Astrocyte of the hippocampus (primary cell): ENCODE measurements around the gene HABP4.
"Not testable (repeated sequence)": the region's sequence is repeated elsewhere in the genome, so short reads cannot be mapped to it uniquely, and the experiment has no call there.

Source experiments
- DNase-seq: peaks from one replicate; pipeline ENCODE4 v3.0.0; 2011; ENCODE audit warnings: low read depth, low spot score

Gene HABP4

DNA sequence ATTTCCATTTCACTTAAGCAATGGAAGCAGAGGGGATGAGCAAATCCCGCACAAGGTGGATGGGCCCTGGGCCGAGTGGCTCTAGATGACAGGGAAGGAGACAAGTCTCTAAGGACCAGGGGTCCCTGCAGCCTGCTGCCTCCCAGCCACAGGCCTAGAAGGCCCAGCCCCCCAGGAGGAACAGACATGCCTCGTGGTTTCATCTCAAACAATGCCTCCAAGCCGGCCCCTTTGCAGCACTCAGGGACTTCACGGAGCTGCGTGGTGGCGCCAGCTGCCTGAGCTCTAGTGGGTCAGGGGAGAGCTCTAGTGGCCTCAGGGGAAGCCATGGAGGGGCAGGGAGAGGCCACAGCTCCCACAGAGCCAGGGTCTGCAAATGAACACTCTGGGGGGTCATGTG lies 48.8 kb downstream of the HABP4 start:
- DNase-seq = no peak

DNA sequence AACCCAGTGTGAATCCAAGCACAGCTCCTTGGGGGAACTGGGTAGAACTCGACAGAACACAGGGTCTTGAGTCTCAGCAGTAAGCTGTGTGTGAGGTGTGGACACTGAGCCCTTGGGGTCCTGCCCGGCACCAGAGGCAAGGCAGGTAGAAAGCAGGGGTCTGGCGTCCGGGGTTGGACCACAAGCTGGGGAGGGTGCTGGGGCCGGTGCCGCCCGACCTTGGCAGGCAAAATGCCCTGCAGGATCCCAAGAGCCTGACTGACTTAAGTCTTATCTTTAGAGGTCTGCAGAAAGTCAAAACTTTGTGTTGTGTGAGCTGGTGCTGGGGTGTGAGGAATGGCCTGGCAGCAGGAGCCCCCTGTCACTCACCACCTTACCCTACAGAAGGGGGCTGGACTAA lies 49.3 kb downstream of the HABP4 start:
- DNase-seq = no peak

DNA sequence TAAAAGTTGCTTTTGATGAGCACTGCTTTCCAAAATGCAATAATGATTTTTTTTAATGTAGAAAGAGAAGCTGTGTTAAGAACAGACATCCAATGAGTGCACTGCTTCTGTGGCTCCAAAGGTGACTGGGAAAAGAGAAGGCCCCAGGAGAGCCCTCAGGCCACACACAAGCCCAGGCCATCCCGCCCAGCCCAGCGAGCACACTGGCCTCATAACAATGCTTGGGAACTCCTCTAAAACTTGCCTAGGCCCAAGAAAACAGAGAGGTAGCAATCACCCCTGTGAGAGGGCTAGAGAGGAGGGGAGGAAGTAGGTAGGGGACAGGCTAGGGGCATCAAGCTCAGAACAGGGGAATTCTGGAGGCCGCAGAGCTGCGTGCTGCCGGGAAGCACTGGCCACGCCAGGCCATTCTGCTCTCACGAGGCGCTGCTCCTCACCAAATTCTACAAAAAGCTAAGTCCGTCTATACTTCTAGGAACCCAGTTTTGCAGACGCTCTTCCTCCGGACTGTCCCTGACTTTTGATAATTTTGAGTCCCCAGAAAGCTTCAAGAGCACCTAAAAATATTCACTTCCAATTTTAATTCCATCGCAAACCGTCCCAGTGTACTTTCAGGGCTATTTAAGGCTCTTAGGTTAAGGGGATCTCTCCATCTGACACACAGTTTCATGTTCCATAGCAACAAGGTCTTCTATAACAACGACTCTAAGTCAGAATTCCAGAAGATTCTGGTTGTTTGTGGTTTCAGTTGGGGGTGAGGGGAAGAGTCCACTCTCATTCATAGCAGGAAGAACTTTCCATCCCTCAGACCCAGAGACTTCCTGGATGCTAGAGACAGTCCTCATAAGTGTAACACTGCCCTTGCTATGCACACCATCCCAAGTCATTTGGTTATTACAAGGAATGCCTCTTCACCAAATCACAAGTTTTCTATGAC lies 51.0 kb downstream of the HABP4 start:
- no peak for DNase-seq

DNA sequence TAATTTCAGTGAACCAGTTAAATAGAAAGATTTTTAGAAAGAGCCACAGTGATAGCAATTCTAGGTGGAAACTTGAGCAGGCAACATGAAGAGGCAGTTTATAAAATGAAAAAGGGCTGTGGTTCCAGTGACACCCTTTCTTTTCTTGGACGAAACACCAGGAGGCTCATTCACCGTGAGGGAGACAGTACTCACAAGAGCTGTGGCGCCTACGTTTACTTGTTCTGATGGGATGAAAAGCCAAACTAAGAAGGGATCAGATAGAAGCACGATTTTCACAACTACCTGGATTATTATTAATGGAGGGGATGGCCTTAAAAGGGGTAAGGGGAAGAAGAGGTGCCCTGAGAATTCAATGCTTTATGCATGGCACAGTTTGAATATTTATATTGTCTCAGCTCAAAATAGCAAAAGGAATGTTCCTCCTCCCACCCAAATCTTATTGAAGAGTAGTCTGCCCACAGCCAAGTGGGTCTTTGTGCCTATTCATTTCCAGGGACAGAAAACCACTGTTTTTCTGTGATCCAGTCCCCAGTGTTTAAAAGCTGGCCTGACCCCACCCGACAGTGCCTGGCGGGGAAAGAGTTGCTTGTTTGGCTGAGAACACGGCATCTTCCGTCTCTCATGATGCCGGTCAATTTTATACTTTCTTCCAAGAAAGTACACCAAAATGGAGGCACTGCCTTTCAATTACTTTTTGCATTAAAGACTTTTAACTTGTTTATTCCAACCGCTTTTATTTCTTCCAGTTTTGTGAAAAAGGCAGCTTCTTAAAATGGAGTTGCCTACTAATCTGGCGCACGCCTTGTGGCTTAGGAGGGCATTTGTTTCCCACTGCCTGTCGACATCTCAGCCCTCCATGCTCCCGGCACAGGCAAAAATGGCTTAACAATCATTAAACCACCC lies 51.9 kb downstream of the HABP4 start:
- DNase-seq = no peak

DNA sequence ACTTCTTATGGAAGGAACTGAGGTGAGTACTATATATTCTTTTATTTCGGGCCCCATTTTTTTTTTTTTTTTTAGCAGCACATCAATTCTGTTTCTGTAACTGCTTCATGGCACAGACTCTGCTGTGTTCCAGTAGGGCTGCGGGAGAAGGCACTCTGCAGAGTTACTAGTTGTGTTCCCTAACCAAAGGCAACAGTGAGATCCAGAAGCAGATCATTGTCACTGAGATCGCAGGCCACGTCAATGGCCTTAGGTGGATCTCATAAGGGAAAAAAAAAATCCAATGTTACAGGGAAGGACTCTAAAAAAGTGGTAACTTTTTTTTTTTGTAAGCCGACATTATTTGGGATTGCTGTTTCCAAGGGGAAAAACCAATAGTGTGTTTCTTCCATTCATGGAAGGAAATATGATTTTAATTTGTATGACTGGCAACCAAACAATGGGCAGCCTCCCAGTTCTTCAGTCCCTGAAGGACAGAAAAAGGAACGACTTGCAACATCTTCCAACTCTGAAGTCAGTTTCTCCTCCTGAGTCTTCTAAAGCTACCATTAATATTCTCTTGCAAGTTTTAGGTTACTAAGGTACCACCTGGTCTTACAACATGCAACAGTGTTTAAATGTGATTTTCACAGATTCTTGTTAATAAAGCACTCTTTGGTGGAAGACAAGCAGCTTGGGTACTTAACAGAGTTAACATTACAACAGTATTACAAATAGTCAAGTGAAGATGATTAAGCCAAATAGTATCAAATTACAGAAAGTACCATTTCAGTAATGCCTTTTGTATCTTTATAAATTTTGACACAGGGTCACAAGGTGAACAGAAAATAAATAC lies 52.8 kb downstream of the HABP4 start:
- no peak for DNase-seq

DNA sequence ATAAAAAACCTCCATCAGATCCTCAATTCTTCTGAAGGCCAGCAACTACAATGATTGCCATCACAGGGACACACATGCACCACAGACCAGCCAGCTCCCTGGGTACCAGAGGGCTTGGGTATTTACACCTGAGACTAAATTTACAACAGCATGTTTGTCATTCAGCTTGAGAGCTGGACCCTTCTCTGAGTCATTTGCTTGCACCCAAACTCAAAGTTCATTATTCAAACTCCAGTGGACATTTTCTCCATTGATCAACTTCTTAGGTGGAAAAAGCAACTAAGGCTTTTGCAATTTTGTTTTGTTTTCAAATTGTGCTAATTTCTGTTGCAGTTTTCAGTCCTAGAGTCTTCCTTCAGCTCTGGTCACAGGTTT lies 53.4 kb downstream of the HABP4 start:
- not testable (repeated sequence) for DNase-seq

DNA sequence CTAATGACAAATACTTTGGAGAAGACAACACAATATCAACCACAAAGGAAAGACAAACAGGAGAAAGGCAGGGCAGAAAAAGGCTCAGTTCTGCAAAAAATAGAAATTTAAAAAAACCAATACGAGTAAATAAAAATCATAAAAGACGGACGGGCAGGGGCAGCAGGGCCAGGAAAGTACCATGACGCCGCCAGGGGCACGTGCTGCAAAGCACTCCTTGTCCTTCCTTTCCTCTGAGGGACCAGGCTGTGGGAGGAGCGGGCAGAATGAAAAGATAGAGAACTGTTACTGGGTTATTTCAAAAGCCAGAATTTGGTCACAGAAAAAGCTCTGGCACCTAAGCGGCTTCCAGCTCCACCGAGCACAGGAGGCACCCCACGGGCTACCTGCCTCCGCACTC lies 53.9 kb downstream of the HABP4 start:
- DNase-seq = no peak

DNA sequence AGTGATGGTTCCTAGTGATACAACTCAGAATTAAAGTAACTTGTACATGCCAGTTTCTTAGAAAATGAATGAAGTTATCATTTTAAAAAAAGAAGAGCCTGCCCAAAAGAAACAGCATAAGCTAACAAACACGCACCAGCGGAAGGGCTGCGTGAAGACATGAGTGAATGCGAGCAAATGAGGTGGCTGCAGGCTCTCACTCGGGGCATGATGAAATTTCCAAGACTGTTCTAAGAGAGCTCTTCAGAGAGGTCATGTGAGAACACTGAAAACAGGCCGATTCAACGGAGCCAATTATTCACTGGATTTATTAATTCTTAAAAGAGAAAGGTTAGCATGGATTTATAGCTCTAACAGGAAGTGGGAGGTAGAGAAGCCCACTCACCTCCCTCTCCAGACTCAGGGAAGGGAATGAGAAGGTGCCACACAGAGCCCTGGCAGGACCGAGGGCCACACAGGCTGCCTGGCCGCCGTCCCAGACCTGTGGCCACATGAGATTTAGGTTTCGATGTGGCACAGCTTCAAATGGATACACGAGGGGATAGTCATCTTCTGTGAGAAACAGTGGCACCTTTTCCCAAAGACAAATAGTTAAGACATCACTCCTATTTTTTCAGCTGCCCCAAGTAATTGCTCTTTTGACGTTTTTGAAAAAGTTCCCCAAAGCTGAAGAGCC lies 55.5 kb downstream of the HABP4 start:
- no peak for DNase-seq

DNA sequence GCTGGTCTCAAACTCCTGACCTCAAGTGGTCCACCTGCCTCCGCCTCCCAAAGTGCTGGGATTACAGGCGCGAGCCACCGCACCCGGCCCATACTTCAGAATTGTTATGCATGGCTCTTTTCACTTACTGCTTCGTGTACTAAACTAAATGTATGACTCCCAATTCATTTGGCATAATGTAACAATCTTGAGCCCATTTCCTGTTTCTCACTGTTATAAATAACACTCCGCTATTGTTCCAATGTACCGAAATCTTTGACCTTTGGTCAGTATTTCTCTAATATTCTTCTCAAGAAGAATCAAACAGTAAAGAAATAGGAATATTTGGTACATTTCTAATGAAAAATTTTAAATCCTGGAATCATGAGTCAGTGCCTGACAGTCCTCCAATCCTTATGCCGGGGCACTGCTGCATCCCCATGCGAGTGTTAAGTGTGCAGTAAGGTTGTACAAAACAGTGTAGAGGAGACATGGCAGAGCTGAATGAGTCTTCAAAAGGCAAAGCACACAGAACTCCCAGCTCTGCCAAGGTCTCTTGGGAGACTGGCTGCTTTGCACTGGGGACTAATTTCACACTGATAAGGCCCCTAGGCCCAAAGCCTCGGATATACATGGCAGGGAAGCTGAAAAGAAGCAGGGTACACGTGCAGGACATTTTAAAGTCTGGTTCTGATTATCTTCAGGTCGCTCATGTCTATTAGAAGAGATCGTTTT lies 58.4 kb downstream of the HABP4 start:
- DNase-seq = no peak

DNA sequence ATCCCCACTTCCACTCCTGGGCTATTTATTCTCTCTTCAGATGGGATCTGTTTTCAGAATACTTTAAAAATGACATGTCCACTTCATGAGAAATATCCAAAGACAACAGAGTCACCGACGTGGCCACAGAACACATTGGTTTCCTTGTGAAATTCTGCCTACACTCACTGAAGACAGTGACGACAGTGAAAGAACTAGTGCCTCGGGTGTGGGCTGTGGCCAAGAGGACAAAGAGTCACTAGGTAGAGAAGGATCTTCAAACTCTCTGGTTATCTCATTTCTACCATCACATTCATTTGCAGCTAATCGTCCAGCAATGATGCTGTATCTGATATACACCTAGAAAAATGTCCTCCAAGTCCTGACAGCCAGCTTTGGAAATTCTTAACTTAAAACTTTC lies 59.1 kb downstream of the HABP4 start:
- DNase-seq = no peak

DNA sequence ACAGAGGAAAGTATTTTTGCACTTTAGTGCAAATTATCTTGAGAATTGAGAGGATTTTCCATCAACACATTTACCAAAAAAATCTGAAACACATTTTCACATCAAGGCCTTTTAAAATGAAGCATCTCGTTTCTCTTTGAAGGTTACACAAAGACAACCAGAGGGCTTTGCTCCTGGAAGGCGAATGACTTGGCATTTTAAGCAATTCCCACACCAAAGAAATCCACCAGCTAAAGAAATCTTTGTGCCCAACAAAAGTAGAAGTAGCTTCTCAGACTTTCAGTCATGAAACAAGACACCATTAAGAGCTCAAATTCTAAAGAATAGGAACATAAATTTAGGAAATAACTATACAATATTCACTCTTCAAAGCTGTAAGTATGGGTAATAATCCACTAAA lies 59.9 kb downstream of the HABP4 start:
- DNase-seq = no peak

DNA sequence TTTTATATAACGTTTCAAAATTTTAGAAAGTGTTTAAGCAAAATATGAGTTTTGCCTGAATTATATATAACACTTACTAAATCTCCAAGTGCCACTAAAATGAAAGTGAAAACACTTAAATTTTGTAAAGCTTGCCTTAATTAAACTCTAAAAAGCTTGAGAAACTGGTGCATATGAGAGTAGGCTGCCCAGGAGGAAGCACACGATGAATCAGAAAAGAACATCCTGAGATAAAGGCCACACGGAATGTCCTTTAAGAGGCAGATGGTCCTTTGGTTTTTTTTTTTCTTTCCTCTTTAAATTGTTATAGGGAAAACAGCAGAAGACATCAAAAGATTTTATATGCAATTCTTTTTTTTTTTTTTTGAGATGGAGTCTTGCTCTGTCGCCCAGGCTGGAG lies 60.3 kb downstream of the HABP4 start:
- no peak for DNase-seq

DNA sequence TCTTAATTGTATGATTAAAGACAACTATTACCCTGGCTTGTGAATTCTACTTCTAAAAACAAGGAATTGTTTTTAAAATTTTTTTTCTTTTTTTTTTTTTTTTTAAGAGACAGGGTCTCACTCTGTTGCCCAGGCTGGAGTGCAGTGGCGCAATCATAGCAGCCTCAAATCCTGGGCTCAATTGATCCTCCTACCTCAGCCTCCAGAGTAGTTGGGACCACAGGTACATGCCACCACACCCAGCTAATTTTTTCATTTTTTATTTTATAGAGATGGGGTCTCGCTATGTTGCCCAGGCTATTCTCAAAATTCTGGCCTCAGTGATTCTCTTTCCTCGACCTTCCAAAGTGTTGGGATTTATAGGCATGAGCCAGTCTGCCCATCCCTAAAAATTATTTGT lies 62.3 kb downstream of the HABP4 start:
- no peak for DNase-seq

DNA sequence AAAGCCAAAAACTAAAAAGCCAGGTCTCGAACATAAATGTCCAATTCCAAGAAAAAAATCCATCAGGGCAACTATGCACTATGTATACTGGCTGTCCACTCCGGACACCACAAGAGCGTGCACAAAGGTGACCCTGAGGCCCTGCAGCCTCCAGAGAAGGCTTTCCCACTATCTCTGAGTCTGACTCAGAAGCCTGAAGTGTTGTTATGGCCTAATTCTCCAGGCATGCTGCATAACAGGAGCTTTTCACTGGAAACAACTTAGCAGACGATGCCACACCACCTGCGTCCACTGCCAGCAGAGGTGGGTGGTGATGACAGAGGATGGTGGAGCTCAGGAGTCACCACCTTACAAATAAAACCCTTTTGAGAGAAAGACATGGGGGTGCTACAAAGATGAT lies 63.7 kb downstream of the HABP4 start:
- DNase-seq = peak; percentile 67

DNA sequence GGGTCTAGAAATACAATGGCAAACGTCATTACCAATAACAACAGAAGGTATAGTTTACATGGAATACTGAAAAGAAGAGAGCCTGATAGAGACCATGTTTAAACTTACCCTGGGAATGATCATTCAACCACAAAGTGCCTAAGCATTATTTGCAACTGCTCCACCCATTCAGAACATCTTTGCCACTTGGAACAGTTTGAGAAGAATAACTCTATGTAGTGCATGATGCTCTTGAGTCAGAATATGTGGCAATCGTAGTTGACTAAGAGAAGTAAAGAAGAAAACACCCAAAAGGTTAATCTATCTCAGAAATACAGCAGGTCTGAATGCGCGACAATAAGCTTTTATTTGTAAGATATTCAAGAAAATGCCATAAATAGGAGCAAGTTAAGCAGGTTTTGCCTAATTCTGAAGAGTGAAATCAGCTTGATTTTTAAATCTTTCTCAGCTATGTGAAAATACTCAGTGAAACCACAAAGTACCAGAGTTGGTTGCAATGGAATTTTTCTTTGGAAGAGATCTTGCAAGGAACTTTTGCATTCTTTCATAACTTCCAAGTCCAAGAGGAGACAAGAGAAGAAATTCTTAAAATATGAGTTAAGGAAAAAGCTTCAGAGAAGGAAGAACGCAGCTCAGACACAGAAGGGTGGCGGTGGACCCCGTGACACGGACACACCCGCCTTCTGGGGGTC lies 64.3 kb downstream of the HABP4 start:
- peak; percentile 70 for DNase-seq

DNA sequence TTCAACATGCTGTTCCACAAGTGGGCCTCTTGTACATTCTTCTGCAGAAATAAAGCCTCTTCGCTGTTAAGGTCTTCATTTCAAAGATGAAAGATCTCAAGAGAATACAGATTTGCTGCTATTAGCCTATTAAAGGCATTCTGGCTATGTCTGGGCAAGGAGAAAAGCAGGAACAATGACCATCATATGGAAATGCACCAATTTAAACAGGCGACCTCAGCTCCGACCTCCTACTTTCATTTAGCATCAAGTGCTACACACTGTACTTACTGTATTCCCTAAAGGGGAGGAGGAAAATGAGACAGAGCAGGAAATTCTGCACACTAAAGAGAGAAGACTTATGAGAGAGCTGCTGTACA lies 64.8 kb downstream of the HABP4 start:
- peak; percentile 38 for DNase-seq

DNA sequence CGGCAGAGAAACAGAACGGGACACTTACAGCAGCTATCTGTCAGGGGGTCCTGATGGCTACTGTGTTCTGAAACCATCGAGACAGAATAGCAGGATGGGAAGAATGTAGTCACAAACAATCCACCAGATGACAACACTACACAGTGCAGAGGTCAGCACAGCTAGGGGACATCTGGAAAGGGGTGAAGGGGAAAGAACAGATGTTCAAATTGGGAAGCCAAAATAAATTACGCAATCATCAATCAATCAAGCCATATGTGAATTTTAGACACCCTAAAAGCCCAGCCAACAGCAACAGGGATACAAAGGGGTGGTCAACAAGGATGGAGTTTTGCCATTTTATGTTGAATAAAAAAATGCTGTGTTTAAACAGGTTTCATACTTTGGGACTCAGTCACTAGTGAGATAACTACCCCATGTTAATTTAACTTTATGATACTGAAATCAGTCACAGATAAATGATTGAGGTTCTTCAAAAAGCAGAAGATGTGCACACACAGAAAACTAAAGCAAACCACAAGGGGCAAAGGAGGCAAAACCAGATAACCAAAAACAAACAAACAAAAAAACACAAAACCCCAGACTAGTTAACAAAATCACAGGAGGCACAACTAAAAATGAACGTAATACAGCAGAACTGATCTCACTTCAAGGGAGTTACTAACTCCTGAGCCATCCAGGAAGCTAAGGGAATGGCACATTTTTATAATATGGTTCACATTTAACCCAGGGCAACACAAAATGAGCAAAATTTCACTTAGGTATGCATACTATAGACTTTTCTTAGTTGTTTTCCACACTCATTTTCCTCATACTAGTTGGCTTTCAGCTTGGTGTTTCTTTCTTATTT lies 65.9 kb downstream of the HABP4 start:
- DNase-seq = no peak

DNA sequence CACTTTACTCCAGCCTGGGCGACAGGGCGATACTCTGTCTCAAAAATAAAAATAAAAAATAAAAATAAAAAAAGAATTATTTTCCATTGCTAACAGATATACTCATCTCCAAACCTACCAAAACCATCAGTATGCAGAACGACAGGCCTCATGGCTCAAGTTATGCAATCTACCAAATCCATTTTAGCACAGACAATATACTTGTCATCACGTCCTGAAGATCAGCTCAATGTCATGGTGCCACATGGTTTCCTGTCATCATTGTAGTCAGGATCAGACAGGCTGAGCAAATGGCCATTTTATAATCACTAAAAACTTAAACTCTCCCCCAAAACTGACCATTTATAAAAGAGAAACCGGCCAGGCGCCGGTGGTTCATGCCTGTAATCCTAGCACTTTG lies 69.1 kb downstream of the HABP4 start:
- no peak for DNase-seq

DNA sequence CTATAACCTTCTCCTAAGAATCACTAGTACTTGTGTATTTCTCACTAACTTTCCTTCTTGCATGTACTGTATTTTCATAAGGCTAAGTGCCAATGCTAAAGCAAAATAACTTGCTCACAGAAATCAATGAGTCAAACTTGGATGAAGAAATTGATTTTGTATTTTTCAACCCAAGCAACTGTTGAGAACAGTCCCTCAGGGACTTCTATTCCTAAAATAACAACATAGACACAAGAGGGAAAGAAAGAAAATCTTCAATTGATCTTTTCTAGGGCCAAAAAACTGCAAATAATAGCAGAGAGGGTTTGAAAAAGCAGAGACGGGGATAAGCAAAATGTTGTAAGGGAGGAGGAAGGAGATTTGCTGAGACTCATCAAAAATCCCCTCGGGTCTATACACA lies 69.8 kb downstream of the HABP4 start:
- DNase-seq = no peak
